LNCaP clone FGC (cell line): Measurements from ENCODE around the gene KHDRBS2.

Experiments
- DNase-seq: peaks from one replicate; pipeline ENCODE4 v3.0.0-alpha.2; 2011; ENCODE audit warnings: low read depth
- H3K4me3 ChIP-seq: 2 replicates; pipeline ENCODE4 v1.5.1; 2011; ENCODE audit warnings: mild to moderate bottlenecking, low read depth, low read length, control low read depth
- CTCF ChIP-seq: IDR thresholded peaks from 2 replicates; pipeline ENCODE4 v1.5.1; 2012; ENCODE audit warnings: mild to moderate bottlenecking; ENCODE audit not compliant: control insufficient read depth, insufficient read depth; ENCODE audit errors: extremely low read depth

KHDRBS2 gene

GRCh38 chr6:61950811-61951210, 335.2 kb downstream of the KHDRBS2 start:
- H3K4me3 ChIP-seq: no peak overlapping the region
- DNase-seq: no peak
- TF ChIP-seq CTCF: no peak

GRCh38 chr6:61949971-61950370, 336.1 kb downstream of the KHDRBS2 start:
- DNase-seq: no peak
- no peak overlapping the region for H3K4me3 ChIP-seq
- TF ChIP-seq CTCF: no peak

- H3K4me3 ChIP-seq: no peak overlapping the region
- no peak for DNase-seq
- TF ChIP-seq CTCF: no peak
Measured at GRCh38 chr6:61949161-61949560, 336.9 kb downstream of the KHDRBS2 start.

GRCh38 chr6:61947311-61947947, 338.6 kb downstream of the KHDRBS2 start:
- no peak for DNase-seq
- H3K4me3 ChIP-seq: no peak overlapping the region
- no peak for TF ChIP-seq CTCF

GRCh38 chr6:61940919-61941318, 345.1 kb downstream of the KHDRBS2 start:
- H3K4me3 ChIP-seq: no peak overlapping the region
- no peak for DNase-seq
- TF ChIP-seq CTCF: no peak

GRCh38 chr6:61935242-61935846, 350.7 kb downstream of the KHDRBS2 start:
- no peak for DNase-seq
- TF ChIP-seq CTCF: no peak

GRCh38 chr6:61909486-61909885, 376.5 kb downstream of the KHDRBS2 start:
- no peak for TF ChIP-seq CTCF
- no peak for DNase-seq

More at GRCh38 chr6:61935242-61935846, 350.7 kb downstream of the KHDRBS2 start:
- no peak overlapping the region for H3K4me3 ChIP-seq

More at GRCh38 chr6:61909486-61909885, 376.5 kb downstream of the KHDRBS2 start:
- H3K4me3 ChIP-seq: no peak overlapping the region
